Testis (tissue), 3 donors: Measurements from ENCODE around the gene ANKRD16. TPM values are rescaled to one million over a fixed set of nuclear protein-coding genes. Genes with fewer than 3 reads are reported as not detected.
A peak's percentile ranks its signal among the peaks of the same experiment; 100 is the strongest.
"Not testable (repeated sequence)": the region's sequence is repeated elsewhere in the genome, so short reads cannot be mapped to it uniquely, and the experiment has no call there.

Source experiments
- DNase-seq: peaks from one replicate; pipeline ENCODE4 v3.0.0-alpha.2; 2019
- H3K27ac ChIP-seq, 2 donors: fragments of 200-600 bp; sonication (generic); one replicate each; pipeline ENCODE4 v1.5.1; 2019
- H3K27me3 ChIP-seq: fragments of 200-600 bp; sonication (generic); one replicate; pipeline ENCODE4 v1.5.1; 2019
- H3K36me3 ChIP-seq: fragments of 200-600 bp; sonication (generic); one replicate; pipeline ENCODE4 v1.5.1; 2017; ENCODE audit warnings: low read depth; ENCODE audit errors: missing control alignments
- H3K4me1 ChIP-seq: fragments of 200-600 bp; sonication (generic); one replicate; pipeline ENCODE4 v1.5.1; 2019
- H3K4me3 ChIP-seq, 2 donors: fragments of 200-600 bp; sonication (generic); one replicate each; pipeline ENCODE4 v1.5.1; 2017 to 2019
- H3K9me3 ChIP-seq: fragments of 200-600 bp; sonication (generic); one replicate; pipeline ENCODE4 v1.5.1; 2017
- CTCF ChIP-seq, 3 experiments: fragments of 450-650 bp in 2 of 3; fragments of 200-600 bp in 1 of 3; sonication (generic) in 1 of 3; IDR thresholded peaks; one replicate each; pipeline ENCODE4 v1.5.1; 2016 to 2019; ENCODE audit warnings: antibody characterized with exemption in 3 of 3, mild to moderate bottlenecking in 2 of 3, moderate library complexity in 1 of 3
- POLR2A ChIP-seq: fragments of 450-650 bp; IDR thresholded peaks from one replicate; pipeline ENCODE4 v1.6.1; 2017; ENCODE audit warnings: antibody characterized with exemption, mild to moderate bottlenecking, moderate library complexity
- WGBS, 2 donors: methylation state at CpG; one replicate each; pipeline ENCODE4 v1.1.5; 2018; 5-methylcytosine and 5-hydroxymethylcytosine counted together
- intact Hi-C: fragments of 100-400 bp; cut with DNase I; formaldehyde crosslinking; loops from one replicate; pipeline ENCODE4 v1.15.1; 2023; ENCODE audit warnings: low total_unique reads
- polyA plus RNA-seq: library from polyadenylated mRNA; stranded (reverse); fragments of 350-450 nt; fragmentation: Illumina TruSeq; extraction: RNeasy Lipid Tissue Mini Kit (QIAGEN cat#74804); gene quantifications from one replicate; pipeline ENCODE4 v1.2.3, GENCODE V29; 2014; ENCODE audit warnings: low read depth, low replicate concordance; ENCODE audit not compliant: insufficient read depth
- total RNA-seq, 2 donors: library from RNA; depleted of rRNA; stranded (reverse); fragments of >200 nt; gene quantifications; one replicate each; pipeline ENCODE4 v1.2.3, GENCODE V29; 2016

Gene ANKRD16
- total and polyA plus RNA-seq, 3 donors from 2014 or later = 14.2 to 32.1 (median 30.3) TPM

- peaks cover 13% of the 10 kb centered on the region for H3K4me1 ChIP-seq
- no peaks in the 10 kb centered on the region for H3K36me3 ChIP-seq
- H3K4me3 ChIP-seq = peak overlapping the region; percentile 18 to 43
- H3K9me3 ChIP-seq = no peaks in the 10 kb centered on the region
- H3K27ac ChIP-seq = no peak overlapping the region
- intact Hi-C loops = no loop called here
- no peaks in the 10 kb centered on the region for H3K27me3 ChIP-seq
- 63 to 76% methylated on average over 14 of the region's 14 CpGs for WGBS, 2 donors
- DNase-seq = peak; percentile 51
- TF ChIP-seq CTCF (IDR thresholded peaks at IDR 0.05) (no peak), POLR2A (no peak)
Measured at GRCh38 chr10:5841965-5842364, 47.7 kb downstream of the ANKRD16 start.

- 18 to 36% methylated on average over 20 to 39 of the region's 40 CpGs for WGBS, 2 donors
- TF ChIP-seq POLR2A (no peak), CTCF (IDR thresholded peaks at IDR 0.05) (no peak)
- peak; percentile 73 for DNase-seq
- intact Hi-C loops = no loop called here
- H3K9me3 ChIP-seq = no peaks in the 10 kb centered on the region
- H3K27ac ChIP-seq = peak overlapping the region; percentile 56 to 76
- peak overlapping the region in 1 of 2 donors; percentile 12 for H3K4me3 ChIP-seq
- H3K36me3 ChIP-seq = no peaks in the 10 kb centered on the region
- H3K27me3 ChIP-seq = no peaks in the 10 kb centered on the region
- H3K4me1 ChIP-seq = peaks cover 13% of the 10 kb centered on the region
Measured at GRCh38 chr10:5840314-5841307, 49.1 kb downstream of the ANKRD16 start.

- H3K9me3 ChIP-seq, H3K36me3 ChIP-seq, H3K27me3 ChIP-seq, H3K4me3 ChIP-seq, DNase-seq, intact Hi-C loops, H3K27ac ChIP-seq: not testable (repeated sequence)
- 91 to 96% methylated on average over 2 of the region's 2 CpGs for WGBS, 2 donors
- H3K4me1 ChIP-seq = peaks cover 13% of the 10 kb centered on the region
Measured at GRCh38 chr10:5836181-5836580, 53.5 kb downstream of the ANKRD16 start.

- Histone ChIP-seq H3K36me3 (no peaks in the 10 kb centered on the region), H3K4me3 (no peak overlapping the region), H3K27ac (no peak overlapping the region), H3K27me3 (no peaks in the 10 kb centered on the region), H3K9me3 (no peaks in the 10 kb centered on the region), H3K4me1 (peaks cover 10% of the 10 kb centered on the region)
- TF ChIP-seq POLR2A = no peak
- TF ChIP-seq CTCF (IDR thresholded peaks at IDR 0.05) = no peak
- WGBS, 2 donors = 92 to 96% methylated on average over 15 of the region's 15 CpGs
- no peak for DNase-seq
- intact Hi-C loops = no loop called here
Measured at GRCh38 chr10:5835446-5836095, 54.1 kb downstream of the ANKRD16 start.

- Histone ChIP-seq H3K27me3 (no peaks in the 10 kb centered on the region), H3K9me3 (no peaks in the 10 kb centered on the region), H3K4me3 (no peak overlapping the region), H3K4me1 (no peaks in the 10 kb centered on the region), H3K27ac (no peak overlapping the region), H3K36me3 (no peaks in the 10 kb centered on the region)
- intact Hi-C loops = no loop called here
- DNase-seq = no peak
- WGBS, 2 donors = 41 to 51% methylated on average over 6 of the region's 6 CpGs
- TF ChIP-seq CTCF (IDR thresholded peaks at IDR 0.05) = no peak
Measured at GRCh38 chr10:5833814-5834213, 55.9 kb downstream of the ANKRD16 start.
